ENCODE measurements around the gene WDR6. TPM values are rescaled to one million over a fixed set of nuclear protein-coding genes. Genes with fewer than 3 reads are reported as not detected.
A peak's percentile ranks its signal among the peaks of the same experiment; 100 is the strongest.

The WDR6 gene, protein sequence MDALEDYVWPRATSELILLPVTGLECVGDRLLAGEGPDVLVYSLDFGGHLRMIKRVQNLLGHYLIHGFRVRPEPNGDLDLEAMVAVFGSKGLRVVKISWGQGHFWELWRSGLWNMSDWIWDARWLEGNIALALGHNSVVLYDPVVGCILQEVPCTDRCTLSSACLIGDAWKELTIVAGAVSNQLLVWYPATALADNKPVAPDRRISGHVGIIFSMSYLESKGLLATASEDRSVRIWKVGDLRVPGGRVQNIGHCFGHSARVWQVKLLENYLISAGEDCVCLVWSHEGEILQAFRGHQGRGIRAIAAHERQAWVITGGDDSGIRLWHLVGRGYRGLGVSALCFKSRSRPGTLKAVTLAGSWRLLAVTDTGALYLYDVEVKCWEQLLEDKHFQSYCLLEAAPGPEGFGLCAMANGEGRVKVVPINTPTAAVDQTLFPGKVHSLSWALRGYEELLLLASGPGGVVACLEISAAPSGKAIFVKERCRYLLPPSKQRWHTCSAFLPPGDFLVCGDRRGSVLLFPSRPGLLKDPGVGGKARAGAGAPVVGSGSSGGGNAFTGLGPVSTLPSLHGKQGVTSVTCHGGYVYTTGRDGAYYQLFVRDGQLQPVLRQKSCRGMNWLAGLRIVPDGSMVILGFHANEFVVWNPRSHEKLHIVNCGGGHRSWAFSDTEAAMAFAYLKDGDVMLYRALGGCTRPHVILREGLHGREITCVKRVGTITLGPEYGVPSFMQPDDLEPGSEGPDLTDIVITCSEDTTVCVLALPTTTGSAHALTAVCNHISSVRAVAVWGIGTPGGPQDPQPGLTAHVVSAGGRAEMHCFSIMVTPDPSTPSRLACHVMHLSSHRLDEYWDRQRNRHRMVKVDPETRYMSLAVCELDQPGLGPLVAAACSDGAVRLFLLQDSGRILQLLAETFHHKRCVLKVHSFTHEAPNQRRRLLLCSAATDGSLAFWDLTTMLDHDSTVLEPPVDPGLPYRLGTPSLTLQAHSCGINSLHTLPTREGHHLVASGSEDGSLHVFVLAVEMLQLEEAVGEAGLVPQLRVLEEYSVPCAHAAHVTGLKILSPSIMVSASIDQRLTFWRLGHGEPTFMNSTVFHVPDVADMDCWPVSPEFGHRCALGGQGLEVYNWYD
- total RNA-seq (100 to 1,000 TPM; 170 to 335 (median 204) TPM), polyA plus RNA-seq (100 to 1,000 TPM; 147 to 152 TPM), total RNA-seq (249 reads per million, percentile 95 among the genes with 10 or more reads in this experiment)

DNA sequence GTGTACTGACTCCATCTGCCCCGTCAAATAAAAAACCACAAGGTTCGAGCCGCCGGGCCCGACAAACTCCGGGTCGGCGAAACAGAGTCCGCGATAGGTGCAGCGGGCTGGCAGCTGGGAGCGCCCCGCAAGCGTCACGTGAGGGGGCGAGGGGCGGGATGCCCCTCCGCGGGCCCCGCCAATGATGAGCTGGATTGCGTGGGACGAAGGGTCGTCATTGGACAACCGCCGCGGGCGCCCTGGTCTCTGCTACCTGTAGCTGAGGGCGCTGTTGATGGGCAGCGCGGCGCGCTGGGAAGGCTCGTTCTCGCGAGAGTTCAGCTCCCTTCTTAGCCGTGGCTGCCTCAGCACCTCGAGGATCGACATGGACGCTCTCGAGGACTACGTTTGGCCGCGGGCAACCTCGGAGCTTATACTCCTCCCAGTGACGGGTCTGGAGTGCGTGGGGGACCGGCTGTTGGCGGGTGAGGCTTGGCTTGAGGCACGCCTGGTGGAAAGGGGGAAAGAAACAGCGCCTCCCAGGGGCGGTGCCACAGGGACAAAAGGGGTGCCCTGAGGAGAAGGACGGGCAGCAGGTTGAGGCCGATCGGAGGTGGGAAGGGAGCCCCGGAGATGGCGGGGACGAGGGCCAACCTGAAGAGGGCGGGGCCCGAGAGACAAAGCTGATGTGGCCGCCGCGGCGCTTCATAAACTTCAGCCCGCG, at the start of gene WDR6:
TSS of gene WDR6 (plus strand) at position 324 of the 703 bp plus-strand sequence. CDS start at position 365, 41 bp downstream.
- intact Hi-C loops (cut with micrococcal nuclease): loop anchor here (1.0 to 10.0 kb wide), 16 partner anchors 14 to 668 kb away; partner anchors contain the start of genes DAG1 (in 2 of the 2), PFKFB4 (in 2 of the 2), QRICH1 (in 2 of the 2) and APEH (in 1 of the 2)
- peak within 1 kb of the TSS; percentile 94 to 100 (median 98) for H3K4me3 Mint-ChIP-seq
- POLR2A ChIA-PET: interaction anchor here (0.6 to 10.4 kb wide), 24 partner anchors 9 to 1330 kb away, joined by 3 to 247 read pairs (median 4); partner anchors contain the start of genes ARIH2, DAG1, DALRD3 and IMPDH2

GRCh38 chr3:48960841-48961413, 46.3 kb upstream of the WDR6 start:
- H3K9me3 Mint-ChIP-seq: no peaks in the 10 kb centered on the region
- H3K4me1 ChIP-seq (ENCODE audit: control insufficient read depth in 2 of 2, insufficient read depth in 2 of 2, low read length in 2 of 2): no peaks in the 10 kb centered on the region
- POLR2A ChIA-PET: no interaction called here
- H3K27me3 Mint-ChIP-seq: no peaks in the 10 kb centered on the region
- peak overlapping the region in 1 of 9 donors; percentile 52 for H3K27ac Mint-ChIP-seq
- no peak overlapping the region for H3K27ac ChIP-seq (ENCODE audit: low read depth, low read length)
- DNase-seq: no peak
- H3K27me3 ChIP-seq (ENCODE audit: control insufficient read depth in 2 of 2, insufficient read depth in 2 of 2, low read length in 2 of 2): no peaks in the 10 kb centered on the region
- no peak for ATAC-seq
- CTCF ChIA-PET: no interaction called here
- H3K4me3 Mint-ChIP-seq: no peak overlapping the region
- H3K36me3 ChIP-seq (ENCODE audit: control insufficient read depth in 2 of 3, insufficient read depth in 3 of 3, low read length in 3 of 3): peaks cover 0 to 54% (median 4%) of the 10 kb centered on the region in 3 experiments
- H3K9me3 ChIP-seq (ENCODE audit: control insufficient read depth in 2 of 3, low read length in 3 of 3): no peaks in the 10 kb centered on the region
- H3K4me1 Mint-ChIP-seq: peaks cover 0 to 6% (median 3%) of the 10 kb centered on the region in 7 donors
- intact Hi-C loops (cut with micrococcal nuclease): no loop called here
- H3K36me3 Mint-ChIP-seq: peaks cover 0 to 16% (median 3%) of the 10 kb centered on the region in 5 donors
- H3K4me3 ChIP-seq (ENCODE audit: low read length): no peak overlapping the region

More for the DNA sequence above, at the start of gene WDR6:
- H3K27me3 ChIP-seq (ENCODE audit: control insufficient read depth in 2 of 2, insufficient read depth in 2 of 2, low read length in 2 of 2): no peaks in the 10 kb centered on the region
- DNase-seq (peak; percentile 86 to 98 (median 96)), ATAC-seq (peak; percentile 95)
- peaks cover 14 to 34% (median 28%) of the 10 kb centered on the region in 7 donors for H3K4me1 Mint-ChIP-seq
- peaks cover 0 to 3% (median 0%) of the 10 kb centered on the region in 11 donors for H3K9me3 Mint-ChIP-seq
- H3K9me3 ChIP-seq (ENCODE audit: control insufficient read depth in 2 of 3, low read length in 3 of 3): no peaks in the 10 kb centered on the region
- peaks cover 8 to 16% of the 10 kb centered on the region in 2 donors for H3K4me1 ChIP-seq (ENCODE audit: control insufficient read depth in 2 of 2, insufficient read depth in 2 of 2, low read length in 2 of 2)
- peaks cover 0 to 15% (median 0%) of the 10 kb centered on the region in 3 experiments for H3K36me3 ChIP-seq (ENCODE audit: control insufficient read depth in 2 of 3, insufficient read depth in 3 of 3, low read length in 3 of 3)
- H3K27me3 Mint-ChIP-seq: no peaks in the 10 kb centered on the region
- peak within 1 kb of the TSS; percentile 90 for H3K27ac ChIP-seq (ENCODE audit: low read depth, low read length)
- H3K36me3 Mint-ChIP-seq: peaks cover 0 to 5% (median 0%) of the 10 kb centered on the region in 5 donors
- CTCF ChIA-PET: interaction anchor here (0.6 to 2.1 kb wide), 15 partner anchors 10 to 461 kb away, joined by 3 to 25 read pairs (median 5); partner anchors contain the start of genes IMPDH2, KLHDC8B, NDUFAF3 and P4HTM
- peak within 1 kb of the TSS; percentile 96 for H3K4me3 ChIP-seq (ENCODE audit: low read length)
- peak within 1 kb of the TSS; percentile 95 to 100 (median 98) for H3K27ac Mint-ChIP-seq

- H3K36me3 Mint-ChIP-seq: peaks cover 0 to 21% (median 7%) of the 10 kb centered on the region in 5 donors
- H3K27ac ChIP-seq (ENCODE audit: low read depth, low read length): no peak overlapping the region
- DNase-seq: no peak
- no peaks in the 10 kb centered on the region for H3K9me3 Mint-ChIP-seq
- H3K4me1 ChIP-seq (ENCODE audit: control insufficient read depth in 2 of 2, insufficient read depth in 2 of 2, low read length in 2 of 2): no peaks in the 10 kb centered on the region
- H3K4me3 Mint-ChIP-seq: no peak overlapping the region
- intact Hi-C loops (cut with micrococcal nuclease): no loop called here
- POLR2A ChIA-PET: no interaction called here
- H3K9me3 ChIP-seq (ENCODE audit: control insufficient read depth in 2 of 3, low read length in 3 of 3): no peaks in the 10 kb centered on the region
- H3K27me3 ChIP-seq (ENCODE audit: control insufficient read depth in 2 of 2, insufficient read depth in 2 of 2, low read length in 2 of 2): no peaks in the 10 kb centered on the region
- peaks cover 0 to 61% (median 11%) of the 10 kb centered on the region in 3 experiments for H3K36me3 ChIP-seq (ENCODE audit: control insufficient read depth in 2 of 3, insufficient read depth in 3 of 3, low read length in 3 of 3)
- peak overlapping the region in 6 of 9 donors; percentile 5 to 60 (median 42) for H3K27ac Mint-ChIP-seq
- no peaks in the 10 kb centered on the region for H3K27me3 Mint-ChIP-seq
- CTCF ChIA-PET: no interaction called here
- no peak for ATAC-seq
- H3K4me1 Mint-ChIP-seq: peaks cover 0 to 11% (median 5%) of the 10 kb centered on the region in 7 donors
- no peak overlapping the region for H3K4me3 ChIP-seq (ENCODE audit: low read length)
These were observed 44.9 kb upstream of the WDR6 start for GRCh38 chr3:48962340-48962739.

DNA sequence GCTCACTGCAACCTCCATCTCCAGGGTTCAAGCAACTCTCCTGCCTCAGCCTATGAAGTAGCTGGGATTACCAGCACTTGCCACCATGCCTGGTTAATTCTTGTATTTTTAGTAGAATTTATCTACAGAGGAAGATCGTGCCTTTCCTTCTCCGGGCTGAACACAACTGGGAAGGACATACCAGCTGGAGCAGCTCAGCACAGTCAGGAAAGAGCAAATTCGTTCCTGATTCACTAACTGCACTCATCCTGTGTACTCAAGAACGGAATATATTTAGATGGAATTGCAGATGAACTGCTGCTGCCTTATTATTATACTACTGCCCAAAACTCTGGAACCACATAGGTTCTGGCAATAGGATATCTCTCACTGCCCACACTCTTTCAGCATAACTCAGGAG, 44.3 kb upstream of the WDR6 start:
- no peak overlapping the region for H3K4me3 Mint-ChIP-seq
- Histone ChIP-seq H3K4me1 (ENCODE audit: control insufficient read depth in 2 of 2, insufficient read depth in 2 of 2, low read length in 2 of 2) (no peaks in the 10 kb centered on the region), H3K27me3 (ENCODE audit: control insufficient read depth in 2 of 2, insufficient read depth in 2 of 2, low read length in 2 of 2) (no peaks in the 10 kb centered on the region), H3K36me3 (ENCODE audit: control insufficient read depth in 2 of 3, insufficient read depth in 3 of 3, low read length in 3 of 3) (peaks cover 0 to 61% (median 11%) of the 10 kb centered on the region in 3 experiments), H3K27ac (ENCODE audit: low read depth, low read length) (no peak overlapping the region), H3K4me3 (ENCODE audit: low read length) (no peak overlapping the region), H3K9me3 (ENCODE audit: control insufficient read depth in 2 of 3, low read length in 3 of 3) (no peaks in the 10 kb centered on the region)
- ATAC-seq: no peak
- H3K27ac Mint-ChIP-seq: peak overlapping the region in 2 of 9 donors; percentile 14 to 62
- H3K9me3 Mint-ChIP-seq: no peaks in the 10 kb centered on the region
- intact Hi-C loops (cut with micrococcal nuclease): no loop called here
- no peak for DNase-seq
- peaks cover 0 to 10% (median 4%) of the 10 kb centered on the region in 7 donors for H3K4me1 Mint-ChIP-seq
- CTCF ChIA-PET: no interaction called here
- POLR2A ChIA-PET: no interaction called here
- no peaks in the 10 kb centered on the region for H3K27me3 Mint-ChIP-seq
- peaks cover 0 to 22% (median 8%) of the 10 kb centered on the region in 5 donors for H3K36me3 Mint-ChIP-seq

DNA sequence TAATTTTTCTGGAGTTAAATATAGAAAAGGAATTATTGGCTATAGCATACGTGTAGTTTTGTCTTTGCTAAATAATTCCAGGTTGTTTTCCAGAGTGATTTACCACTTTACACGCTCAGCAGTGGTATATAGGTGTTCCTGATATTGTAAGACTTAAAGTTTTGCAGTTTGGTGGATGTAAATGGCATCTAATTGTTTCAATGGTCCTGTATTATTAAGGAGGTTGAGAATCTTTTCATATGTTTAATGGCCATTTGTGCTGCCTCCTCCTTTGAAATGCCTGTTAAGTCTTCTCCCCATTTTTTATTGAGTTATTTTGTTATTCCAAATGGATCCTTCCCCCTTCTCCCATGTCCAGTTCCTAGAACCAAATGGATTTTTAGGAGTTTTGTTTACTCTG, 43.6 kb upstream of the WDR6 start:
- ATAC-seq (no peak), DNase-seq (no peak)
- intact Hi-C loops (cut with micrococcal nuclease): no loop called here
- H3K36me3 ChIP-seq (ENCODE audit: control insufficient read depth in 2 of 3, insufficient read depth in 3 of 3, low read length in 3 of 3): peaks cover 0 to 63% (median 11%) of the 10 kb centered on the region in 3 experiments
- H3K27ac ChIP-seq (ENCODE audit: low read depth, low read length): no peak overlapping the region
- H3K4me1 ChIP-seq (ENCODE audit: control insufficient read depth in 2 of 2, insufficient read depth in 2 of 2, low read length in 2 of 2): no peaks in the 10 kb centered on the region
- ChIA-PET CTCF (no interaction called here), POLR2A (no interaction called here)
- H3K4me1 Mint-ChIP-seq: peaks cover 0 to 10% (median 4%) of the 10 kb centered on the region in 7 donors
- H3K27me3 Mint-ChIP-seq: no peaks in the 10 kb centered on the region
- peak overlapping the region in 1 of 10 donors; percentile 29 for H3K4me3 Mint-ChIP-seq
- H3K36me3 Mint-ChIP-seq: peaks cover 0 to 22% (median 8%) of the 10 kb centered on the region in 5 donors
- no peaks in the 10 kb centered on the region for H3K9me3 Mint-ChIP-seq
- H3K4me3 ChIP-seq (ENCODE audit: low read length): no peak overlapping the region
- no peaks in the 10 kb centered on the region for H3K9me3 ChIP-seq (ENCODE audit: control insufficient read depth in 2 of 3, low read length in 3 of 3)
- H3K27me3 ChIP-seq (ENCODE audit: control insufficient read depth in 2 of 2, insufficient read depth in 2 of 2, low read length in 2 of 2): no peaks in the 10 kb centered on the region
- H3K27ac Mint-ChIP-seq: peak overlapping the region in 2 of 9 donors; percentile 28 to 62
